ENCODE measurements around the gene PHOSPHO1.

- TF ChIP-seq POLR2A (IDR thresholded peaks at IDR 0.05): no peak
- TF ChIP-seq, protein P1, sequence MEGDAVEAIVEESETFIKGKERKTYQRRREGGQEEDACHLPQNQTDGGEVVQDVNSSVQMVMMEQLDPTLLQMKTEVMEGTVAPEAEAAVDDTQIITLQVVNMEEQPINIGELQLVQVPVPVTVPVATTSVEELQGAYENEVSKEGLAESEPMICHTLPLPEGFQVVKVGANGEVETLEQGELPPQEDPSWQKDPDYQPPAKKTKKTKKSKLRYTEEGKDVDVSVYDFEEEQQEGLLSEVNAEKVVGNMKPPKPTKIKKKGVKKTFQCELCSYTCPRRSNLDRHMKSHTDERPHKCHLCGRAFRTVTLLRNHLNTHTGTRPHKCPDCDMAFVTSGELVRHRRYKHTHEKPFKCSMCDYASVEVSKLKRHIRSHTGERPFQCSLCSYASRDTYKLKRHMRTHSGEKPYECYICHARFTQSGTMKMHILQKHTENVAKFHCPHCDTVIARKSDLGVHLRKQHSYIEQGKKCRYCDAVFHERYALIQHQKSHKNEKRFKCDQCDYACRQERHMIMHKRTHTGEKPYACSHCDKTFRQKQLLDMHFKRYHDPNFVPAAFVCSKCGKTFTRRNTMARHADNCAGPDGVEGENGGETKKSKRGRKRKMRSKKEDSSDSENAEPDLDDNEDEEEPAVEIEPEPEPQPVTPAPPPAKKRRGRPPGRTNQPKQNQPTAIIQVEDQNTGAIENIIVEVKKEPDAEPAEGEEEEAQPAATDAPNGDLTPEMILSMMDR (IDR thresholded peaks at IDR 0.05): no peak
Observed at GRCh38 chr17:49234509-49235080, 4.0 kb upstream of the PHOSPHO1 start.

Measured in thyroid gland (tissue), 4 donors.